Measurements from ENCODE around the gene ISG20L2.
A peak's percentile ranks its signal among the peaks of the same experiment; 100 is the strongest.
"Not testable (repeated sequence)": the region's sequence is repeated elsewhere in the genome, so short reads cannot be mapped to it uniquely, and the experiment has no call there.

Gene ISG20L2, protein sequence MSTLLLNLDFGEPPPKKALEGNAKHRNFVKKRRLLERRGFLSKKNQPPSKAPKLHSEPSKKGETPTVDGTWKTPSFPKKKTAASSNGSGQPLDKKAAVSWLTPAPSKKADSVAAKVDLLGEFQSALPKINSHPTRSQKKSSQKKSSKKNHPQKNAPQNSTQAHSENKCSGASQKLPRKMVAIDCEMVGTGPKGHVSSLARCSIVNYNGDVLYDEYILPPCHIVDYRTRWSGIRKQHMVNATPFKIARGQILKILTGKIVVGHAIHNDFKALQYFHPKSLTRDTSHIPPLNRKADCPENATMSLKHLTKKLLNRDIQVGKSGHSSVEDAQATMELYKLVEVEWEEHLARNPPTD

GRCh38 chr1:156728599-156729462, at the start of gene ISG20L2:
TSS of gene ISG20L2 (minus strand) at chr1:156728766. CDS start at chr1:156727652, 1,114 bp downstream.
- in situ Hi-C loops (cut with MboI; ENCODE audit: low pct_unique_long_range_greater_than_20kb, low sequenced_read_pairs), result no loop called here
- DNase-seq, result peak; percentile 97

DNA sequence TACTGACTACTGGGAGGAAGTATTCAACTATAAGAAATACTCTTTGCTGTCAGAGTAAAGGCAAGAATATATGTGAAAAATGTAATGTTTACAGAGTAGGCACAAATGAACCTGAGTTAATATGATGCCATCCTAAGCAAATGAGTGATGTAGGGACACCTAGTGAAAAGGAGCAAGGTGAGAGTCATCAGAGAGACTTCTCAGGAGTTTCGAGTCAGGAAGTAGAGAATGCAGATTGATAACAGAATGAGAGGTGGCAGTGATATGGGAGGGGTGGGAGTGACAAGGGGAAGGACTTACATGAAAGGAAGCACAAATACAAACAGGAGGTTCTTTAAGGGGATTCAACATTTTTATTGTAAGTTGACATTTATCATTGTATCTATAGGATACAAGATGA, 49.0 kb upstream of the ISG20L2 start:
- DNase-seq, result no peak
- in situ Hi-C loops (cut with MboI; ENCODE audit: low pct_unique_long_range_greater_than_20kb, low sequenced_read_pairs), result no loop called here

- DNase-seq, result no peak
- in situ Hi-C loops (cut with MboI; ENCODE audit: low pct_unique_long_range_greater_than_20kb, low sequenced_read_pairs), result no loop called here
Observed at GRCh38 chr1:156776942-156777341, 48.4 kb upstream of the ISG20L2 start.

DNA sequence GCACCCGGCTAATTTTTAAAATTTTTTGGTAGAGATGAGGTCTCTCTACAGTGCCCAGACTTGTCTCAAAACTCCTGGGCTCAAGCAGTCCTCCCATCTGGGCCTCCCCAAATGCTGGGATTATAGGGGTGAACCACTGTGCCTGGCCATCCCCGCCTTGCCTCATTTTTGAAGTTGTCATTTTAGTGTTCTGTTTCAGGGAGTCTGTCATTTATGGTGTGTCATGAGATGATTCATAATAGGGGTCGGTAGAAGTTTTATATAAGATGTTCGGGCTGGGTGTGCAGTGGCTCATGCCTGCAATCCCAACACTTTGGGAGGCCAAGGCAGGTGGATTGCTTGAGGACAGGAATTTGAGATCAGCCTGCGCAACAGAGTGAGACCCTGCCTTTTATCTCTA, 47.2 kb upstream of the ISG20L2 start:
- no peak for DNase-seq
- in situ Hi-C loops (cut with MboI; ENCODE audit: low pct_unique_long_range_greater_than_20kb, low sequenced_read_pairs), result no loop called here

- no peak for DNase-seq
- in situ Hi-C loops (cut with MboI; ENCODE audit: low pct_unique_long_range_greater_than_20kb, low sequenced_read_pairs), result no loop called here
Observed at GRCh38 chr1:156773607-156774006, 45.0 kb upstream of the ISG20L2 start.

DNA sequence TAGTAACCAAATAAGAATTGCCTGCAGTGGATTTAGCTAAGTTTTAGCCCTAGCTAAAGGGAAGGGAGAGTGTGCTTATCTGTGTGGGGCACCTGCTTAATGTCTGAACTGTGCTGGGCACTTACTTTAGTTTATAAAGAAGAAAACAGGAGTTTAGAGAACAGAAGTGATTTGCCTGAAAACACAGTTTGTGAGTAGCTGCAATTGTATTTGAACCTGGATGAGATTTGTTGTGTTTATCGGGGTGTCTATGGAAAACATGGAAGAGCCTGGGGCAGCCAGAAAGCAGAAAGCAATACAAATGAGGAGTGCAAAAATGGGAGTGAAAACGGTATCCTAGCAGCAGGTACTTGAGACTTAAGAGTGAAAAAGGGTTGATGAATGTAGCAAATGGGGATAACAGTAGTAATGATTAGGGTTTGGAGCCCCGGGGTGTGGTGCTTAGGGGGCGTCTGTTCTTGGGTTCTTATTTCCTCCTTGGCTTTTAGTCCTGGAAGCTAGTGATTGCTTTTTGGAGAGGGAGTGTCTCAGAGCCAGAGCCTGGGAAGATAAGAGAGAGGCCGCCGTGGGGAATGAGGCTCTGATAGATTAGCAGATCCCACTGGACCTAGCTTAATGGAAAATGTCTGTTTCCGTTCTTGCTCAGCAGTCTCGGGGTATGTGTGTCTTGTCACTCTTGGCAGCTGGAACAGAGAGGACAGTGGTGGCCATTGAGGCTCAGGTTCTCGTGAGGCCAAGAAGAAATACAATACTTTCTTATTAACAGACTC, 44.3 kb upstream of the ISG20L2 start:
- no peak for DNase-seq
- in situ Hi-C loops (cut with MboI; ENCODE audit: low pct_unique_long_range_greater_than_20kb, low sequenced_read_pairs), result no loop called here

DNA sequence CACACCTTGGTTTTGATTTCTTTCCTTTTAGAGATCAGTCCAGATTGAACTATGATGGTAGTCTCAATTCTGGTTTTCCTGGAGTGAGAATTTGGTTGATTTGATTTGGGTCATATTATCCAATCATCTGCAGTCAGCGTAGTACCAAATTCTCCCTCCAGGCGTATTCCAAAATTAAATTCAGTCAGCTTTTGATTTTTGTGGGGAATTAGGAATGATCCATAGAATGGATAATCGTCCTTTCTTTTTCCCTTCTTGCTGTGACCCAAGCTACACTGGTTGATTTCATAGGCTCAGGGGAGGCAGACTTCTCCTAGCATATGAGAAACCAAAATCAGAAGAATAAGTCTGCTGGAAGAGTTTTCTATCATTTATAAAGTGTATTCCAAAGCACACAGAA, 43.7 kb upstream of the ISG20L2 start:
- in situ Hi-C loops (cut with MboI; ENCODE audit: low pct_unique_long_range_greater_than_20kb, low sequenced_read_pairs), result no loop called here

DNA sequence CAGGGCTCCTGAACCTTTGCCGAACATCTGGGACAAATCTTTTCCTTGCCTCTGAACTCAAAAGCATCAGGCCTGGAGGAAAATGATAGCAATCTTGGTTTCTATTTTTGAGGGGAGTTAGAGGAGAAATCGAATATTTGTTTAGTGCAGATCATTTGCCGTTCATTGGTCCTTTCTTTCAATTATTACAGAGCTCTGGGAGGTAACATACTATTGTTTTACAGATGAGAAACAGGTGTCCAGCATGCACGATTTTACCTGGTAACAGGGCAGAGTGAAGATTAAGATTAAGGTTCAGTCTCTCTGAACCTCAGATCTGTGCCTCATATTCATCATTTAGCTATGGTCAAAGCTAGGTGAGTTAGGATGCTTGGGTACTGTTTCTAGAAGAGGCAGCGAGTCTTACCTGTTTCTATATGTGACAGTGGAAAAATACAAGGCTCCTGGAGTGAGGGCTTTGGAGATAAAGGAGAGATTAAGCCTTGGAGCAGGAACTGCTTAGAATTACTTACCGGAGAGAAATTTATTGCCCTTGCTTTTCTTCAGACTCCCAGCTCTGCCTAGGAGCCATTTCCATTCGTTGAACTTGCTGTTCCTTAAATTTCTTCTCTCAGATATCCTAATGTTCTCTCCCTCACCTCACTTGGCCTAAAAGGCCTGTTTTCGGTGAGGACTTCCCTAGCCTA, 40.2 kb upstream of the ISG20L2 start:
- no peak for DNase-seq

More for the DNA sequence above, 43.7 kb upstream of the ISG20L2 start:
- DNase-seq, result no peak

DNA sequence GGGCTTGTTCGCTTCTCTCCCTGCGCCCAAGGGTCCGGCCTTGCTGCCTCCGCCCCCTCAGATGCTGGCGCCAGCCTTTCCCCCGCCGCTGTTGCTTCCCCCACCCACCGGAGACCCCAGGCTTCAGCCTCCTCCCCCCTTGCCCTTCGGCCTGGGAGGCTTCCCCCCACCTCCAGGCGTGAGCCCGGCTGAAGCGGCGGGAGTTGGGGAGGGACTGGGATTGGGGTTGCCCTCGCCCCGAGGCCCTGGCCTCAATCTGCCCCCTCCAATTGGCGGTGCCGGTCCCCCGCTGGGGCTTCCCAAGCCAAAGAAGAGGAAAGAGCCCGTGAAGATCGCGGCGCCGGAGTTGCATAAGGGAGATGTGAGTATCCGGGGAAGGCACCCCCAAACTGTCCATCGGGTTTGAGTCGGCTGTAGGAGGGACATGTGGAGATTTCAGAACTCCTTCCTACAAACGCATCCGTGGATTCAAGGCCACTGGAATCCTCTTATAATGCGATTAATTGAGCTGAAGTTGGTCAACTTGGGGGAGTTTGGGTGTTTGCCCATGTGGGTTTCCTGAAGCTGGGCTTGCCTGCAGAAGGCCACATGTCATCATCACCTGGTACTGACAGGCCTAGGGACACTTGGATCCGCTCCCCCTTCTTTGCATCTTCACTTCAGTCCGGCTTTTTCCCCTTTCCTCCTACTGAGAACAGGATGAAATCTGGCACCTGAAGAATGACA, 39.5 kb upstream of the ISG20L2 start:
- in situ Hi-C loops (cut with MboI; ENCODE audit: low pct_unique_long_range_greater_than_20kb, low sequenced_read_pairs), result no loop called here

More for the DNA sequence above, 40.2 kb upstream of the ISG20L2 start:
- in situ Hi-C loops (cut with MboI; ENCODE audit: low pct_unique_long_range_greater_than_20kb, low sequenced_read_pairs), result no loop called here

DNA sequence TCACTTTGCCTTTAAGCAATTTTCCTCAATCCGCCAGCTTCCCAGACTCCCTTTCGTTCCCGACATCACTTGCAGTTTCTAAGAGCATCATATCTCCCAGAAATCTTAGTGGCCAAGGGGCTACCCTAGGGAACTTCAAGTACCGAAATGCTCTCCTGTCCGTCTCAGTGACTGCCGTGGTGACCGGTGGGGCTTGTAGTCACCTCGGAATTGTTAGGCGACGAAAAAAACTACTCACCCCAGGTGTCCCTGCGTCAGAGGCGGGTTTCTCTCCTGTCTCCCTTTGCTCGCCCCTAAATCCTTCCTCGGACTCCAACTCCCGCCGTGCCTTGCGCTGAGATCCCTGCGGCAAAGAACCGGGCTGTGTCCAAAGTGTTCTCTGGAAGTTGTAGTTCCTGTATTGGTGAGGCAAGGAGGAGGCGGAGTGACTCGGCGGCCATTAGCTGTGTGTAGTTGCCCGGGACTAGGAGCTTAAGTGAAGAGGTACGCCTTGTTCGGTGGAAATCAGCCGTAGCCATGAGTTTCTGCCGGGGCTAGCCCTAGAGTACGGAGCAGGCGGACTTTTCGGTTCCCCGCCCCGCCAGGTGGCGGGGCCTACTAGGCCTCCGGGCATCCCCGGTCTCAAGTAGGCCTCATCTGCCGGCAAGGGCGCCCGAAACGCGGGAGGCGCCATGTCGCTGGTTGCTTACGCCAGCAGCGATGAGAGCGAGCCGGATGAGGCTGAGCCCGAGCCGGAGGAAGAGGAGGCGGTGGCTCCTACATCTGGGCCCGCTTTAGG, 38.7 kb upstream of the ISG20L2 start, which contains the start of gene PRCC:
PRCC (plus strand) TSS at position 435 of the 778 bp plus-strand sequence; CDS start at position 672, 237 bp downstream.
- peak; percentile 100 for DNase-seq
- in situ Hi-C loops (cut with MboI; ENCODE audit: low pct_unique_long_range_greater_than_20kb, low sequenced_read_pairs), result no loop called here

More for the DNA sequence above, 39.5 kb upstream of the ISG20L2 start:
- DNase-seq, result peak; percentile 36

DNA sequence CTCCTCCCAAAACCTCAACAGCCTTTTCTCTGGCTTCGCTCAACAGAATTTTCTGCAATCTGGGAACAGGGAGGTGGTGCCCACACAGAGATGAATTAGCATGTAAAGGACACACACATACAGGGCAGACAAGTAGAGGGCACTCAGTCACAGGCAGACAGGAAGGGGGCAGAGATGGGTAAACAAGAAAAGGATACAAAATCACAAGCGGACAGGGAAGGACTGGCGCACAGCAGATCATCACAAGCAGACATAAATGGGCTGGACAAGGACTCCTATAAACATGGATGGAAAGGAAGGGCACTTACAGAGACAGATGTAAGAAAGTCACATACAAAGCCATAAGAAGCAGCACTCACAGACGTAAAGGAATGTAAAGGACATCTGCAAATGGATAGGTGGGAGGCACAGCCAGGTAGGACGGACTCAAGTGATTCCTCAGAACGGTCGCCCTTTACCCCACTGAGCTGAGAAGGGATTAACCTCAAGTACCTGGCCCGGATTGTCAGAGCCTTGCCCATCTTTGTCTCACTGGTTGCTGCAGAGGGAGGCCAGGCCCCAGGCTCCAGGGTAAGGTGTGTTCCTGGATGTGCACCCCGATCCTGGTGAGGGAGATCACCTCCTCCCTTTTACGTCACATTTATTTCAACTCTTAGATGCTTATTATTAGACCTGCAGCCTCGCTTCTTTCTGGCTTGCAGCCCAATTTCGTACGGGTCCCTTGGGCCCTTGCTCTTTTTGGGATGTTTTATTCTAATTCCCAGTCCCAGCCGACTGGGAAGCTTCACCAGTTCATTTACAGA, 37.9 kb upstream of the ISG20L2 start:
- DNase-seq, result no peak
- in situ Hi-C loops (cut with MboI; ENCODE audit: low pct_unique_long_range_greater_than_20kb, low sequenced_read_pairs), result no loop called here

GRCh38 chr1:156765666-156766065, 37.1 kb upstream of the ISG20L2 start:
- in situ Hi-C loops (cut with MboI; ENCODE audit: low pct_unique_long_range_greater_than_20kb, low sequenced_read_pairs), result no loop called here
- no peak for DNase-seq

GRCh38 chr1:156765136-156765535, 36.6 kb upstream of the ISG20L2 start:
- not testable (repeated sequence) for DNase-seq

DNA sequence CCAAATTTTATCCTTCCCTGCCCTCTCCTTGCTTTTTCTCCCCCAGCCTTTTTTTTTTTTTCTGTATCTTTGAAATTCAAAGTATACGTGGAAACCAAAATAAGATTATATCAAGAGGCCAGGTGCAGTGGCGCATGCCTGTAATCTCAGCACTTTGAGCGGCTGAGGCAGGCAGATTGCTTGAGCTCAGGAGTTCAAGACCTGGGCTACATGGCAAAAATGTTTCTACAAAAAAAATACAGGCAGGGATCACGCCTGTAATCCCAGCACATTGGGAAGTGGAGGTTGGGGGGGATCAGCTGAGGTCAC, 32.2 kb upstream of the ISG20L2 start:
- in situ Hi-C loops (cut with MboI; ENCODE audit: low pct_unique_long_range_greater_than_20kb, low sequenced_read_pairs), result no loop called here
- DNase-seq, result no peak

More at GRCh38 chr1:156765136-156765535, 36.6 kb upstream of the ISG20L2 start:
- in situ Hi-C loops (cut with MboI; ENCODE audit: low pct_unique_long_range_greater_than_20kb, low sequenced_read_pairs), result not testable (repeated sequence)

DNA sequence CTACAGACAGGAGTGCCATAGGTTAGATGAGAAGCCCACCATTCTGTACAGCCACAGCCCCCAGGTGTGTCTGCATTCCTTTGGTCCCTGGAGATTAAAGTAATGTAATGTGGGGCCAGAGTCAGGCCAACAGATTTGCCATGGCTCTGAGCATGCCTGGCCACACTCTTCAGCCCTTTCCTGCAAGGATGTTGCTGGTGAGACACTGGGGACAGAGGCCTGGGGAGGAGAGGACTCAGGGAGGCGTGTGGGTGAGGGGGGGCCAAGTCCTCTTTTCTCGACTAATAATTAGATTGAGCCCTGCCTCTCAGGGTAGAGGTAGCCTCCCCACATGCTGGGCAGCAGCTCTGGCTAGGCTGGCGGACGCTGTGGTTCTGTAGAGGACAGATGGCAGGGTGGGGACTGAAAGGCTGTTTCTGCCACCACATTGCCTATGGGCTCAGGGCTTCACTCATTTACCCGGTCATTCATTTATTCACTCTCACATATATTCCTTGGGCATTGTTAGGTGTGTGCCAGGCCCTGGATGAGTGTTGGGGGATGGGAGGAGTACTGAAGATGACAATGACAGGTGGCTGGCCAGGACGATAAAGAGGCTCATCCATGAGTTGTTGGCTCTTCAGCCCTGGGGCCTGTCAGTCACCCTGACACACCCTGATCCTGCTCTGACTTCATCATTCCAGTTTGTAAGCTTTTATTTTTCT, 31.7 kb upstream of the ISG20L2 start:
- DNase-seq, result no peak
- in situ Hi-C loops (cut with MboI; ENCODE audit: low pct_unique_long_range_greater_than_20kb, low sequenced_read_pairs), result no loop called here

- in situ Hi-C loops (cut with MboI; ENCODE audit: low pct_unique_long_range_greater_than_20kb, low sequenced_read_pairs); DNase-seq: not testable (repeated sequence)
Observed at GRCh38 chr1:156757572-156758253, 29.1 kb upstream of the ISG20L2 start.

All from KBM-7 (cell line).